Neural crest cell (in vitro differentiated cells): Measurements from ENCODE around the gene LST1. TPM values are rescaled to one million over a fixed set of nuclear protein-coding genes. Genes with fewer than 3 reads are reported as not detected.

Experiments used
- DNase-seq: peaks from one replicate; pipeline ENCODE4 v3.0.0; 2021; ENCODE audit warnings: low read depth, mixed read lengths, low spot score
- H3K27ac Mint-ChIP-seq: one replicate; pipeline ENCODE4 v1.8.0; 2021; ENCODE audit warnings: mild to moderate bottlenecking, mixed read lengths; ENCODE audit not compliant: unreplicated experiment
- H3K27me3 Mint-ChIP-seq: 2 replicates; pipeline ENCODE4 v1.8.0; 2021; ENCODE audit warnings: low read depth, mild to moderate bottlenecking, mixed read lengths
- H3K36me3 Mint-ChIP-seq: 2 replicates; pipeline ENCODE4 v1.8.0; 2021; ENCODE audit warnings: low read depth, mild to moderate bottlenecking, mixed read lengths
- H3K4me1 Mint-ChIP-seq: 2 replicates; pipeline ENCODE4 v1.8.0; 2021; ENCODE audit warnings: mixed read lengths
- H3K4me3 Mint-ChIP-seq: one replicate; pipeline ENCODE4 v1.8.0; 2021; ENCODE audit warnings: mild to moderate bottlenecking, mixed read lengths
- H3K9me3 Mint-ChIP-seq: 2 replicates; pipeline ENCODE4 v1.8.0; 2021; ENCODE audit warnings: mixed read lengths
- total RNA-seq: library from RNA; stranded (reverse); gene quantifications from 2 replicates; pipeline ENCODE4 v1.2.1, GENCODE V29; 2021
- TF ChIP-seq, protein P1 (sequence below): fragments of 200-600 bp; sonication (generic); conservative IDR thresholded peaks from 2 replicates; pipeline ENCODE4 v1.5.0; 2021; ENCODE audit warnings: antibody characterized with exemption, mild to moderate bottlenecking

LST1 gene
- total RNA-seq, 1 donor from 2014 or later = not detected

DNA sequence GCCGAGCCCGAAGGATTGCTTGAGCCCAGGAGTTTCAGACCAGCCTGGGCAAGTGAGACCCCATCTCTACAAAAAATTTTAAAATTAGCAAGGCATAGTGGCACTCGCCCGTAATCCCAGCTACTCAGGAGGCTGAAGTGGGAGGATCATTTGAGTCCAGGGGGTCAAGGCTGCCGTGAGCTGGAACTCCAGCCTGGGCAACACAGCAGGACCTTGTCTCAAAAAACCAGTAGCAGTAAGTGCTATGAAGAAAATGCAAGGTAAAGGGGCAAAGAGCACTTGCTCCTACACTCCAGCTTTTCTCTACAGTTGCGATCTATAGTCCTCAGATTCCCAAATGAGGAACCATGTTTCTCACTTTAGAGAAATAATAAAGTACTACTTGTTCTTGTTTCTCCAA, 42.4 kb upstream of the LST1 start:
- H3K36me3 Mint-ChIP-seq = peaks cover 24% of the 10 kb centered on the region
- H3K27ac Mint-ChIP-seq = no peak overlapping the region
- H3K4me3 Mint-ChIP-seq = peak overlapping the region; percentile 100
- DNase-seq = no peak
- H3K27me3 Mint-ChIP-seq = no peaks in the 10 kb centered on the region
- TF ChIP-seq, protein P1, sequence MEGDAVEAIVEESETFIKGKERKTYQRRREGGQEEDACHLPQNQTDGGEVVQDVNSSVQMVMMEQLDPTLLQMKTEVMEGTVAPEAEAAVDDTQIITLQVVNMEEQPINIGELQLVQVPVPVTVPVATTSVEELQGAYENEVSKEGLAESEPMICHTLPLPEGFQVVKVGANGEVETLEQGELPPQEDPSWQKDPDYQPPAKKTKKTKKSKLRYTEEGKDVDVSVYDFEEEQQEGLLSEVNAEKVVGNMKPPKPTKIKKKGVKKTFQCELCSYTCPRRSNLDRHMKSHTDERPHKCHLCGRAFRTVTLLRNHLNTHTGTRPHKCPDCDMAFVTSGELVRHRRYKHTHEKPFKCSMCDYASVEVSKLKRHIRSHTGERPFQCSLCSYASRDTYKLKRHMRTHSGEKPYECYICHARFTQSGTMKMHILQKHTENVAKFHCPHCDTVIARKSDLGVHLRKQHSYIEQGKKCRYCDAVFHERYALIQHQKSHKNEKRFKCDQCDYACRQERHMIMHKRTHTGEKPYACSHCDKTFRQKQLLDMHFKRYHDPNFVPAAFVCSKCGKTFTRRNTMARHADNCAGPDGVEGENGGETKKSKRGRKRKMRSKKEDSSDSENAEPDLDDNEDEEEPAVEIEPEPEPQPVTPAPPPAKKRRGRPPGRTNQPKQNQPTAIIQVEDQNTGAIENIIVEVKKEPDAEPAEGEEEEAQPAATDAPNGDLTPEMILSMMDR = no peak
- no peaks in the 10 kb centered on the region for H3K9me3 Mint-ChIP-seq
- peaks cover 71% of the 10 kb centered on the region for H3K4me1 Mint-ChIP-seq

- no peak for DNase-seq
- H3K4me1 Mint-ChIP-seq = peaks cover 66% of the 10 kb centered on the region
- peak overlapping the region; percentile 78 for H3K4me3 Mint-ChIP-seq
- H3K27me3 Mint-ChIP-seq = no peaks in the 10 kb centered on the region
- H3K27ac Mint-ChIP-seq = no peak overlapping the region
- TF ChIP-seq, protein P1 = no peak
- peaks cover 15% of the 10 kb centered on the region for H3K36me3 Mint-ChIP-seq
- no peaks in the 10 kb centered on the region for H3K9me3 Mint-ChIP-seq
These were observed 41.4 kb upstream of the LST1 start for GRCh38 chr6:31544676-31545075.

GRCh38 chr6:31545291-31545690, 40.8 kb upstream of the LST1 start:
- peaks cover 60% of the 10 kb centered on the region for H3K4me1 Mint-ChIP-seq
- peaks cover 10% of the 10 kb centered on the region for H3K36me3 Mint-ChIP-seq
- DNase-seq = no peak
- H3K4me3 Mint-ChIP-seq = peak overlapping the region; percentile 87
- TF ChIP-seq, protein P1 = no peak
- no peaks in the 10 kb centered on the region for H3K27me3 Mint-ChIP-seq
- no peaks in the 10 kb centered on the region for H3K9me3 Mint-ChIP-seq
- no peak overlapping the region for H3K27ac Mint-ChIP-seq

DNA sequence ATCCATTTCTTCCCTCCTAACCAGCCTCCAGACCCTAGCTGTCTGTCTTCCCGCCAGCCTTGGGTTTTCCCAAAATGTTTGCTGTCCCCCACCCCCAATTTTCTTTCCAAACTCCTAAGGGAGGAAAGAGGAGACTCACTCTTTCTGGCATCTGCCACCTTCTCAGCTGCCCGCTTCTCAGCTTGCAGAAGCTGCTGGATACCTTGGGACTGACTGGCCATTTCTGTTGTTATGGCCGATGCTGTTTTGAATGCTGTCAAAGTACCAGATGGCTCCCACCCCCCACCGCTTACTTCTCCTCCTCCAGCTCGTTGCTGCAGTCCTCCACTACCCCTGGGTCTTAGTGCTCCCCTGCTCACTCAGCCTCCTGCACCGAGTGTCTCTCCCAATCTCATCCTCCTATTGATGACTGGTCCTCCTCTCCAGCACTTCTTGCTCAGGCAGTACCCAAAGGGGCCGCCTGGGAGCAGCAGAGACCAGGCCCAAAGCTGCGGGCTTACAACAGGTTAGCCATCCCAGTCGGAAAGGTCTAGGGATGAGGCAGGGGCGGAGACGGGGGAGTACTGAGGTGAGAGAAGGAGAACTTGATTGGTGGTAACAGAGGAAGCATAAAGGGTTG, 39.6 kb upstream of the LST1 start, which contains the start of gene ATP6V1G2:
ATP6V1G2 (minus strand) TSS at position 270 of the 619 bp plus-strand sequence; CDS start at position 221, 49 bp downstream.
- Mint-ChIP-seq H3K27ac (peak within 1 kb of the TSS; percentile 91), H3K4me1 (peaks cover 52% of the 10 kb centered on the region), H3K27me3 (no peaks in the 10 kb centered on the region), H3K36me3 (peaks cover under 1% of the 10 kb centered on the region), H3K4me3 (peak within 1 kb of the TSS; percentile 87), H3K9me3 (no peaks in the 10 kb centered on the region)
- TF ChIP-seq, protein P1 = peak; percentile 96
- DNase-seq = peak; percentile 89

- TF ChIP-seq, protein P1 = peak; percentile 7
- Mint-ChIP-seq H3K4me1 (peaks cover 46% of the 10 kb centered on the region), H3K36me3 (no peaks in the 10 kb centered on the region), H3K9me3 (no peaks in the 10 kb centered on the region), H3K27me3 (no peaks in the 10 kb centered on the region), H3K27ac (peak within 1 kb of the TSS; percentile 91), H3K4me3 (peak within 1 kb of the TSS; percentile 87)
- peak; percentile 79 for DNase-seq
These were observed 38.9 kb upstream of the LST1 start, which contains the start of gene NFKBIL1 for GRCh38 chr6:31546958-31547726. TSS of gene NFKBIL1 (plus strand) at chr6:31547608. CDS start at chr6:31547695, 87 bp downstream.
